ENCODE data around the gene GTF2I.
"Not testable (repeated sequence)": the region's sequence is repeated elsewhere in the genome, so short reads cannot be mapped to it uniquely, and the experiment has no call there.

The GTF2I gene

DNA sequence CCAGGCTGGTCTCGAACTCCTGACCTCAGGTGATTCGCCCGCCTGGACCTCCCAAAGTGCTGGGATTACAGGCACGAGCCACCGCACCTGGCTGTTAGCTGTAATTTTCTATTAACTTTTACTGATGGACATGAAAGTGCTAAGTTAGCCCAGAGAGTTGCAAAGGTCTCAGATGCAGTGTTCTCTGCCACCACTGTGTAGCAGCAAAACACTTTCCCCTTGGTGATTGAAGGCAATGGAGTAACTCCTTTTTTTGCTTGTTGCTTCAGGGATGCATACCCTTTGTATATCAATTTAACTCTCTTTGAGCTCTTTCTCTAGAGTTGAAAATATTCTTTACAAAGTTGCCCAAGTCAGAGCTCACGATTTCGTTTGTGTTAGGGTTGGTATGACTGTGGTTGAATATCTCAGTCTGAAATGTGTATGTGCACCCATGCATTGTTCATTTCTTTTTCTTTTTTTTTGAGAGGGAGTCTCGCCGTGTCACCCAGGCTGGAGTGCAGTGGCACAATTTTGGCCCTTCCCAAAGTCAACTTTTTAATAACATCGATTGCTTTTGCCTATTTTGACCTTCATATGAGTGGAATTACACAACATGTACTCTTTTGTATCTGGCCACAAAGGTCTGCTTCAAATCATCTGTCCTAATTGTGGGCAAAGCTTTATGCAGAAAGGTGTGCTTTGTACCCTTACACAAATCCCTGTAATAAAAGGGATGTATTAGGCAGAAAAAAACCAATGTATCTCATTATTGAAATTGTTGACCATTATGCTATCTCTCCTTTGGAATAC lies 52.6 kb downstream of the GTF2I start:
- Histone ChIP-seq H3K9ac (ENCODE audit: low read depth in 1 of 2, low read length in 2 of 2) (no peak overlapping the region), H3K27ac (ENCODE audit: low read depth in 2 of 2, low read length in 2 of 2) (no peak overlapping the region), H3K4me1 (ENCODE audit: control insufficient read depth in 2 of 2, insufficient read depth in 2 of 2, low read length in 2 of 2) (no peaks in the 10 kb centered on the region), H3K36me3 (ENCODE audit: control insufficient read depth in 2 of 2, insufficient read depth in 2 of 2, low read length in 2 of 2) (peaks cover 38 to 72% of the 10 kb centered on the region in 2 donors), H3K27me3 (ENCODE audit: control insufficient read depth in 2 of 2, insufficient read depth in 2 of 2, low read length in 2 of 2) (no peaks in the 10 kb centered on the region), H3K9me3 (ENCODE audit: control insufficient read depth in 2 of 2, low read length in 2 of 2) (peaks cover 0 to 4% of the 10 kb centered on the region in 2 donors), H3K4me3 (ENCODE audit: low read length in 2 of 2) (no peak overlapping the region)

DNA sequence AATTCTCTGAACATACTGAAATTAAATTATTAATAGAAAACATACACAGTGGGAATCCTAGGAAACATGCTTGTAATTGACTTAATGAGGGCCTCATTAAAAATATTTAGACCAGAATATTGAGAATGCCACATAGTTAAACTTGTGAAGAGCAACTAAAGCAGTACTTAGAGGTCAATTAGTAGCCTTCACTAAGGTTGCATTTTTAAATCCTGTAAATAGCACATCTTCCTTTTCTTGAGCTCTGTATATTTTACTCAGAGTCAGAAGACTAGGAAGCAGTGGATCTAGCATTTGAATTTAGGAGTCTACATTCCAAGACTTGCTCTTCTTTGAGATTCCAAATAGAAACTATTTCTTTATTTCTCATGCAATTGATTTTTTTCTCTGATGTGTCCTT lies 56.0 kb downstream of the GTF2I start:
- Histone ChIP-seq H3K27ac (ENCODE audit: low read depth in 2 of 2, low read length in 2 of 2) (no peak overlapping the region), H3K27me3 (ENCODE audit: control insufficient read depth in 2 of 2, insufficient read depth in 2 of 2, low read length in 2 of 2) (no peaks in the 10 kb centered on the region), H3K36me3 (ENCODE audit: control insufficient read depth in 2 of 2, insufficient read depth in 2 of 2, low read length in 2 of 2) (peaks cover 28 to 67% of the 10 kb centered on the region in 2 donors), H3K9me3 (ENCODE audit: control insufficient read depth in 2 of 2, low read length in 2 of 2) (peaks cover 0 to 4% of the 10 kb centered on the region in 2 donors), H3K4me1 (ENCODE audit: control insufficient read depth in 2 of 2, insufficient read depth in 2 of 2, low read length in 2 of 2) (no peaks in the 10 kb centered on the region), H3K4me3 (ENCODE audit: low read length in 2 of 2) (no peak overlapping the region), H3K9ac (ENCODE audit: low read depth in 1 of 2, low read length in 2 of 2) (no peak overlapping the region)

DNA sequence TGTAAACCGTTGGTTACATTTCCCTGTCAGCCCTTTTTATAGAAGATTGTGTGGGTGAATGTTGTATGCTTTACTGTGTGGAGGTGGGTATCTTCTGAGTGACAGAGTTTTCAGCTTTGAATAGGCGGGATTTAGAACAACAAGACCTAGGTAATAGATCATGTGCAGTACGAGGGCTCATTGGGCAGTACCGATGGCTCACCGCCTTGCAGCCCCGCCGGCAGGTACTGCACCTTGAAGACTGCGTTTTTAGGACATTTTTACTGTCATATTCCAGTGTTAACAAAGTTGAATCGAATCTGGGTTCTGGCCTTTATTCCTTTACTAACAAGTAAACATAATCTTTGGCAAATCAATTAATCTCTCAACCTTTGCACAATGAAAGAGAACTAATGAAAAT lies 60.4 kb downstream of the GTF2I start:
- H3K9me3 ChIP-seq (ENCODE audit: control insufficient read depth in 2 of 2, low read length in 2 of 2), result peaks cover 0 to 4% of the 10 kb centered on the region in 2 donors
- H3K4me3 ChIP-seq (ENCODE audit: low read length in 2 of 2), result no peak overlapping the region
- no peak overlapping the region for H3K9ac ChIP-seq (ENCODE audit: low read depth in 1 of 2, low read length in 2 of 2)
- no peak overlapping the region for H3K27ac ChIP-seq (ENCODE audit: low read depth in 2 of 2, low read length in 2 of 2)
- no peaks in the 10 kb centered on the region for H3K4me1 ChIP-seq (ENCODE audit: control insufficient read depth in 2 of 2, insufficient read depth in 2 of 2, low read length in 2 of 2)
- H3K36me3 ChIP-seq (ENCODE audit: control insufficient read depth in 2 of 2, insufficient read depth in 2 of 2, low read length in 2 of 2), result peaks cover 33 to 50% of the 10 kb centered on the region in 2 donors
- H3K27me3 ChIP-seq (ENCODE audit: control insufficient read depth in 2 of 2, insufficient read depth in 2 of 2, low read length in 2 of 2), result no peaks in the 10 kb centered on the region

DNA sequence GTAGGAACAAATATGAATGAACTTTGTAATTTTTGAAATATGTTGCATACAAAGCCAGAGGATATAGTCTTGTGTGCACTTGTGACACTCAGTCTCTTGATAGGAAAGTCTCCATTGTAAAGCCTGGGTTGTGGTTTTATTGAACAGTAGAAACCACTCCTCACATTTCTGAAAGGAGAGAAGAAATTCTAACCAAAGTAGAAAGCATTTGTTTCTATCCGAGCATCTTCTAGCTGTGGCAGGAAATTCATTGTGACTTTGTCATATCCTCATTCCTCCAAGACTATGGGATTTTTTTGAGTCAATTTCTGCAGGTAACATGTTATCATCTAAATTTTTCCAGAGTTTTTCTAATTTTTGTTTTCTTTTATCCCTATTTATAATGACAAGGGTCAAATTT lies 60.8 kb downstream of the GTF2I start:
- Histone ChIP-seq H3K36me3 (ENCODE audit: control insufficient read depth in 2 of 2, insufficient read depth in 2 of 2, low read length in 2 of 2) (peaks cover 32 to 46% of the 10 kb centered on the region in 2 donors), H3K4me3 (ENCODE audit: low read length in 2 of 2) (no peak overlapping the region), H3K4me1 (ENCODE audit: control insufficient read depth in 2 of 2, insufficient read depth in 2 of 2, low read length in 2 of 2) (no peaks in the 10 kb centered on the region), H3K9ac (ENCODE audit: low read depth in 1 of 2, low read length in 2 of 2) (no peak overlapping the region), H3K9me3 (ENCODE audit: control insufficient read depth in 2 of 2, low read length in 2 of 2) (peaks cover 0 to 4% of the 10 kb centered on the region in 2 donors), H3K27ac (ENCODE audit: low read depth in 2 of 2, low read length in 2 of 2) (no peak overlapping the region), H3K27me3 (ENCODE audit: control insufficient read depth in 2 of 2, insufficient read depth in 2 of 2, low read length in 2 of 2) (no peaks in the 10 kb centered on the region)

DNA sequence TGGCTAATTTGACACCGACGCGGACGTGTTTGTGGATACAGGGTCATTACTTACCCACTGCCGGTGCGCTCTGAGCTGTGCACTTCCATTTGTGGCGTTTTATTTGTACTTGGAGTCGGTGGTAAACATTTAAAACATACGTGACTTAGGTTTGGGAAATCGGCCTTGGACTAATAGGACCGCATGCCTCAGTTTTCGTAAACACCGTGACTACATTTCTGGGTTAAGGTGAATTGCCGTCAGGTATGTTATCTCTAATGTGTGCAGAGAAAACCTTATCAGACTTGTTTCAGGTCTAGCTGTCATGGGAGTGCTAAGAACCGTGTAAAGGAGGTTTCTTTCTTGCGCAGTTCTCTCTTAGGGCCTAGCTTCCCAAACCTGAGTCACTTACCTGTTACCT lies 64.6 kb downstream of the GTF2I start:
- Histone ChIP-seq H3K27ac (ENCODE audit: low read depth in 2 of 2, low read length in 2 of 2) (no peak overlapping the region), H3K9me3 (ENCODE audit: control insufficient read depth in 2 of 2, low read length in 2 of 2) (no peaks in the 10 kb centered on the region), H3K36me3 (ENCODE audit: control insufficient read depth in 2 of 2, insufficient read depth in 2 of 2, low read length in 2 of 2) (peaks cover 32% of the 10 kb centered on the region in 2 donors), H3K27me3 (ENCODE audit: control insufficient read depth in 2 of 2, insufficient read depth in 2 of 2, low read length in 2 of 2) (no peaks in the 10 kb centered on the region), H3K4me3 (ENCODE audit: low read length in 2 of 2) (no peak overlapping the region), H3K9ac (ENCODE audit: low read depth in 1 of 2, low read length in 2 of 2) (no peak overlapping the region), H3K4me1 (ENCODE audit: control insufficient read depth in 2 of 2, insufficient read depth in 2 of 2, low read length in 2 of 2) (no peaks in the 10 kb centered on the region)

DNA sequence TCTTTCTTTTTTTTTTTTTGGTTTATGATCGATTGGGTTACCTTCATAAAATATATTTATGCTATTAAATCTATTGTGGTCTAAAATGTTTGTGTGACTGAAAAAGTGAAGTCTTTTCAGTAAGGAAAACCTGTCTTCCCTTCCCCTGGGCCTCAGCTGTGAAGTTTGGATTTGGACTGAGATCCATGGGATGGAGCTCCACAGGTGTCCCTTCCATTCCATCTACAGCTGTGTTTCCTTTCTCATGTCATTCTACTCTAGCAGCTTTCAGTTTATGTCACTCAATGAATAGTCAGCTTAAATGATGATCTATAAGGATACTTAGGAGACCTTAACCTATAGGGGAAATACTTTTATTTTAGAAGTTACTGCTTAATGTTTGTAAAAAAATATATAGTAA lies 68.3 kb downstream of the GTF2I start:
- Histone ChIP-seq H3K4me3 (ENCODE audit: low read length in 2 of 2) (no peak overlapping the region), H3K9me3 (ENCODE audit: control insufficient read depth in 2 of 2, low read length in 2 of 2) (no peaks in the 10 kb centered on the region), H3K36me3 (ENCODE audit: control insufficient read depth in 2 of 2, insufficient read depth in 2 of 2, low read length in 2 of 2) (peaks cover 14 to 18% of the 10 kb centered on the region in 2 donors), H3K27ac (ENCODE audit: low read depth in 2 of 2, low read length in 2 of 2) (no peak overlapping the region), H3K27me3 (ENCODE audit: control insufficient read depth in 2 of 2, insufficient read depth in 2 of 2, low read length in 2 of 2) (no peaks in the 10 kb centered on the region), H3K4me1 (ENCODE audit: control insufficient read depth in 2 of 2, insufficient read depth in 2 of 2, low read length in 2 of 2) (no peaks in the 10 kb centered on the region), H3K9ac (ENCODE audit: low read depth in 1 of 2, low read length in 2 of 2) (no peak overlapping the region)

DNA sequence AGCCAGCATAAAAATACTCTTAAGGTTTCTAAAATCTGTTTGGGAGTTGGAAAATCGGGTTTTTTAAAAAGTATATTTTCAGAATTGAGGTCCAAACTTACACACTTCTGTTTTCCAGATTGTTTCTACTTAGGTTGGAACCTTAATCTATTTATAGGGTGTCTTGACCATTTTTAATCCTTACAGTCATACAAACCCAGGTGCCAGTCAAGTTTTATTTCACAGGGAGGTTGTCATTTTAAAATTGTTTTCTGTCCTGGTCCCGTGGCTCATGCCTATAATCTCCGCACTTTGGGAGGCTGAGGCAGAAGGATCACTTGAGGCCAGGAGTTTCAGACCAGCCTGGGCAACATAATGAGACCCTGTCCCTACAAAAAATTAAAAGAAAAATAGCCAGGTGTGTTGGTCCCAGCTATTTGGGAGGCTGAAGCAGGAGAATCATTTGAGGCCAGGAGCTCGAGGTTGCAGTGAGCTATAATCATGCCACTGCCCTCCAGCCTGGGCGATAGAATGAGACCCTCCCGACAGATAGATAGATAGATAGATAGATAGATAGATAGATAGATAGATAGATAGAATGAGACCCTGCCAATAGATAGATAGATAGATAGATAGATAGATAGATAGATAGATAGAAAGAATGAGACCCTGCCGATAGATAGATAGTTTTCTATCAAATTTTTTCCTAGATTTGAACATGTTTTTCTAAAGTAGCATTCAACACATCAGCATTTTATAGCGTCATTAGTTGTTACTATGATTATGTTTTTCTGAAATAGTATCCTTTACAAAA lies 69.0 kb downstream of the GTF2I start:
- Histone ChIP-seq H3K36me3 (ENCODE audit: control insufficient read depth in 2 of 2, insufficient read depth in 2 of 2, low read length in 2 of 2) (peaks cover 14 to 18% of the 10 kb centered on the region in 2 donors), H3K27me3 (ENCODE audit: control insufficient read depth in 2 of 2, insufficient read depth in 2 of 2, low read length in 2 of 2) (no peaks in the 10 kb centered on the region), H3K9me3 (ENCODE audit: control insufficient read depth in 2 of 2, low read length in 2 of 2) (no peaks in the 10 kb centered on the region), H3K4me3 (ENCODE audit: low read length in 2 of 2) (no peak overlapping the region), H3K9ac (ENCODE audit: low read depth in 1 of 2, low read length in 2 of 2) (no peak overlapping the region), H3K4me1 (ENCODE audit: control insufficient read depth in 2 of 2, insufficient read depth in 2 of 2, low read length in 2 of 2) (no peaks in the 10 kb centered on the region), H3K27ac (ENCODE audit: low read depth in 2 of 2, low read length in 2 of 2) (no peak overlapping the region)

DNA sequence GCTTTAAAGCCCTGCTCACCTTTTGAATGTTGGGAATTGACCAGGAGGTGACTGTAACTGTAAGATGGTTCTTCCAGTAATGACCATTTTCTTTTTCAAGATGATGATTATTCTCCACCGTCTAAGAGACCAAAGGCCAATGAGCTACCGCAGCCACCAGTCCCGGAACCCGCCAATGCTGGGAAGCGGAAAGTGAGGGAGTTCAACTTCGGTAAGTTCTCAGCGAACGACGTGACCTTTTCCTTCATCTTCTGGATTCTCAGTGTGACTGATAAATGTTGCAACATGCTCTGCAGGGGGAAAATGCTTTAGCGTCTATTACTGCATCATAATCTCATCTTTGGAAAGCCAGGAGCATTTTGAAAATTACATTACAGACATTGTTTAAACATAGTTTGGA lies 71.2 kb downstream of the GTF2I start:
- H3K4me1 ChIP-seq (ENCODE audit: control insufficient read depth in 2 of 2, insufficient read depth in 2 of 2, low read length in 2 of 2); H3K9ac ChIP-seq (ENCODE audit: low read depth in 1 of 2, low read length in 2 of 2); H3K36me3 ChIP-seq (ENCODE audit: control insufficient read depth in 2 of 2, insufficient read depth in 2 of 2, low read length in 2 of 2); H3K9me3 ChIP-seq (ENCODE audit: control insufficient read depth in 2 of 2, low read length in 2 of 2); H3K4me3 ChIP-seq (ENCODE audit: low read length in 2 of 2); H3K27me3 ChIP-seq (ENCODE audit: control insufficient read depth in 2 of 2, insufficient read depth in 2 of 2, low read length in 2 of 2); H3K27ac ChIP-seq (ENCODE audit: low read depth in 2 of 2, low read length in 2 of 2): not testable (repeated sequence)

DNA sequence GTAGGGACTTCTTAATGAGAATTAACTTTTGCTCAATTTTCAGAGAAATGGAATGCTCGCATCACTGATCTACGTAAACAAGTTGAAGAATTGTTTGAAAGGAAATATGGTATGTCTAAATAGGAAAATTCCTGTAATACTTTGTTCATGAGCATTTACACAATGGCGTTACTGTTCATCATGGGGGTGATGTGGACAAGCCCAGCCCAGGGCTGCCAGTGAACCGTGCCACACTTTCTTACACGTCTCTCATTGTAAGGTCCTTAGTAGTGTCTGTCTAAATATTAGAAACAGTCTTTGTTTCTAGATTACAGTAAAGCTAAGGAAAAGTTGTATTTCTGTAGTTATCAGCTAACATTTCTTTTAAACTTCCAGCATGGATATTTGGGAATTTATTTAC lies 72.7 kb downstream of the GTF2I start:
- not testable (repeated sequence) for H3K36me3 ChIP-seq (ENCODE audit: control insufficient read depth in 2 of 2, insufficient read depth in 2 of 2, low read length in 2 of 2)

DNA sequence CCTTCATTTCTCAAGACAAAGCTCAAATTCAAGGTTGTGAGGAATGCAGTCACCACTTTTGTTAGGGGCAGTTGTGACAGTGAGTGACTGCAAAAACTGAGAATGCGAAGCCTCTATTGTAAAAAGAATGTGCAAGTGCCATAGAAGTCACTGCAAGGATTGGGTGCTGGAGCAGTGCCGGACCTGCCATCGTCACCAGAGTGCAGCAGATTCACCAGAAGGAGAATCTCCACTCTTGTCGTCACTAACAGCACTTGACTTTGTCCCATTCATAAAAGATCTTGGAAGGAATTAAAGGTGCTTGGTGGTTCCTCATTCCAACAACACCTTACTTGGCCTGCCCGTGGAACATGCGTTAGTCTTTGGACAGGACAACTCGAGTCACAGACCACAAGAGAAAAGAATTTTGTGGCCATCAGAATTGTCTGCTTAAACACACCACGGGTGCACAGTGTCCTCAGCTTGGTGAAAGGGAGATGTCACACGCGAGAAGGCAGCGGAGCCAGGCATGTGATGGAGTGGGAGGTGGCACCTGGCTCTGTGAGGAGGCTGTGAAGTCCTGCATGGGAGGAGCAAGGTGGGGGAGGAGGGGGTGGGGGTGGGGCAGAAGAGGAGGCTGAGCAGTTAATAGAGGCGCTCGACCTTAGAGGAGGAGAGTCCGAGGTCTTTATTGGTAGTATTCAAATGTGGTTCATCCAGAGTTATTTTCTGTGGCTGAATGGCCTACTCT lies 82.6 kb downstream of the GTF2I start:
- not testable (repeated sequence) for H3K4me1 ChIP-seq (ENCODE audit: control insufficient read depth in 2 of 2, insufficient read depth in 2 of 2, low read length in 2 of 2); H3K4me3 ChIP-seq (ENCODE audit: low read length in 2 of 2); H3K27ac ChIP-seq (ENCODE audit: low read depth in 2 of 2, low read length in 2 of 2); H3K9ac ChIP-seq (ENCODE audit: low read depth in 1 of 2, low read length in 2 of 2); H3K9me3 ChIP-seq (ENCODE audit: control insufficient read depth in 2 of 2, low read length in 2 of 2); H3K27me3 ChIP-seq (ENCODE audit: control insufficient read depth in 2 of 2, insufficient read depth in 2 of 2, low read length in 2 of 2); H3K36me3 ChIP-seq (ENCODE audit: control insufficient read depth in 2 of 2, insufficient read depth in 2 of 2, low read length in 2 of 2)

More for the DNA sequence above, 72.7 kb downstream of the GTF2I start:
- not testable (repeated sequence) for H3K27ac ChIP-seq (ENCODE audit: low read depth in 2 of 2, low read length in 2 of 2); H3K9me3 ChIP-seq (ENCODE audit: control insufficient read depth in 2 of 2, low read length in 2 of 2); H3K9ac ChIP-seq (ENCODE audit: low read depth in 1 of 2, low read length in 2 of 2); H3K4me3 ChIP-seq (ENCODE audit: low read length in 2 of 2); H3K27me3 ChIP-seq (ENCODE audit: control insufficient read depth in 2 of 2, insufficient read depth in 2 of 2, low read length in 2 of 2); H3K4me1 ChIP-seq (ENCODE audit: control insufficient read depth in 2 of 2, insufficient read depth in 2 of 2, low read length in 2 of 2)
